Measurements from ENCODE around the gene FOXO1. TPM values are rescaled to one million over a fixed set of nuclear protein-coding genes. Genes with fewer than 3 reads are reported as not detected.

FOXO1 gene
- total RNA-seq, 1 donor from 2014 or later, result 7.6 TPM

GRCh38 chr13:40592035-40592434 is 74.4 kb downstream of the FOXO1 start:
- DNase-seq (ENCODE audit: low read depth) (no peak), FAIRE-seq (no peak)
- H3K36me3 ChIP-seq (ENCODE audit: control insufficient read depth, insufficient read depth, low read length), result no peaks in the 10 kb centered on the region
- H3K27me3 ChIP-seq (ENCODE audit: control insufficient read depth, insufficient read depth, low read length), result no peaks in the 10 kb centered on the region
- H3K4me3 ChIP-seq (ENCODE audit: low read depth, low read length), result no peak overlapping the region
- TF ChIP-seq, protein P1, sequence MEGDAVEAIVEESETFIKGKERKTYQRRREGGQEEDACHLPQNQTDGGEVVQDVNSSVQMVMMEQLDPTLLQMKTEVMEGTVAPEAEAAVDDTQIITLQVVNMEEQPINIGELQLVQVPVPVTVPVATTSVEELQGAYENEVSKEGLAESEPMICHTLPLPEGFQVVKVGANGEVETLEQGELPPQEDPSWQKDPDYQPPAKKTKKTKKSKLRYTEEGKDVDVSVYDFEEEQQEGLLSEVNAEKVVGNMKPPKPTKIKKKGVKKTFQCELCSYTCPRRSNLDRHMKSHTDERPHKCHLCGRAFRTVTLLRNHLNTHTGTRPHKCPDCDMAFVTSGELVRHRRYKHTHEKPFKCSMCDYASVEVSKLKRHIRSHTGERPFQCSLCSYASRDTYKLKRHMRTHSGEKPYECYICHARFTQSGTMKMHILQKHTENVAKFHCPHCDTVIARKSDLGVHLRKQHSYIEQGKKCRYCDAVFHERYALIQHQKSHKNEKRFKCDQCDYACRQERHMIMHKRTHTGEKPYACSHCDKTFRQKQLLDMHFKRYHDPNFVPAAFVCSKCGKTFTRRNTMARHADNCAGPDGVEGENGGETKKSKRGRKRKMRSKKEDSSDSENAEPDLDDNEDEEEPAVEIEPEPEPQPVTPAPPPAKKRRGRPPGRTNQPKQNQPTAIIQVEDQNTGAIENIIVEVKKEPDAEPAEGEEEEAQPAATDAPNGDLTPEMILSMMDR (IDR thresholded peaks at IDR 0.05; ENCODE audit: insufficient read depth, low read length, severe bottlenecking), result no peak

- no peak for FAIRE-seq
- TF ChIP-seq, protein P1 (IDR thresholded peaks at IDR 0.05; ENCODE audit: insufficient read depth, low read length, severe bottlenecking), result no peak
These were observed 75.3 kb downstream of the FOXO1 start for GRCh38 chr13:40591091-40591490.

DNA sequence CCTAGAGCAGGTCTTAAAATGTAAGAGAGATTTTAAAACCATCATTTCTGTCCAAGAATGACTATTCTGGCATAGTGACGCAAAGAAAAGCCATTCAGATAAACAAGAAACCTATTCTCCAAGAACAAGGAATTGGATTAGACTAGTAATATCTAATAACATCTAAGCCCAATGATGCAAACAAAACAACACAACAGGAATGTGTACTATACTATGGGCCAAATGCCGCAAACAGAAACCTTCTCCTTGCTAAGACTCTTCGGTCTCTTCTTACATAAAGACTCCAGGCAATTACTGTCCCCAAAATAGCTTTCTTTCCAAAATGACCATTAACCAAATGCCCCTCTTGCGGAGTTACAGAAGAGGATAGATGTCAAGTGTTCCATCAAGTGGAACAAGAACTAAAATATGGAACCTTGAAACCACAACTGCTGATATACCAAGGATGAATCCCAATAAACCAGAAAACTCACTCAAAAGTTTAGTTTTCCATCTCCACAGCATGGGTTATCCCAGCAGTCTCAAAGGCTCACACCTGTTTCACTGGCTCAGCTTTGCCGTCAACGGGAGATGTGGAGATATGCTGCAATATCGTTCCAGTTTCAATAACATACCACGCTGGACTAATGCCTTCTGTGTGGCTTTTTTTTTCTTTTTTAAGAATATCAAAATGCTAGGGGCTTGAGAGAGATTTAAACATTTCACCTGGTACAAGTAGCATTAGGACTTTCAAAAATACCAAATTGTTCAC is 76.2 kb downstream of the FOXO1 start:
- Histone ChIP-seq H3K4me3 (ENCODE audit: low read depth, low read length) (no peak overlapping the region), H3K27me3 (ENCODE audit: control insufficient read depth, insufficient read depth, low read length) (no peaks in the 10 kb centered on the region), H3K36me3 (ENCODE audit: control insufficient read depth, insufficient read depth, low read length) (no peaks in the 10 kb centered on the region)
- FAIRE-seq, result no peak
- DNase-seq (ENCODE audit: low read depth), result no peak
- TF ChIP-seq, protein P1 (IDR thresholded peaks at IDR 0.05; ENCODE audit: insufficient read depth, low read length, severe bottlenecking), result no peak

More at GRCh38 chr13:40591091-40591490, 75.3 kb downstream of the FOXO1 start:
- H3K36me3 ChIP-seq (ENCODE audit: control insufficient read depth, insufficient read depth, low read length), result no peaks in the 10 kb centered on the region
- H3K4me3 ChIP-seq (ENCODE audit: low read depth, low read length), result no peak overlapping the region
- H3K27me3 ChIP-seq (ENCODE audit: control insufficient read depth, insufficient read depth, low read length), result no peaks in the 10 kb centered on the region
- DNase-seq (ENCODE audit: low read depth), result peak; percentile 29

- FAIRE-seq (no peak), DNase-seq (ENCODE audit: low read depth) (peak; percentile 90)
- no peaks in the 10 kb centered on the region for H3K27me3 ChIP-seq (ENCODE audit: control insufficient read depth, insufficient read depth, low read length)
- TF ChIP-seq, protein P1 (IDR thresholded peaks at IDR 0.05; ENCODE audit: insufficient read depth, low read length, severe bottlenecking), result no peak
- no peaks in the 10 kb centered on the region for H3K36me3 ChIP-seq (ENCODE audit: control insufficient read depth, insufficient read depth, low read length)
- no peak overlapping the region for H3K4me3 ChIP-seq (ENCODE audit: low read depth, low read length)
These were observed 76.9 kb downstream of the FOXO1 start for GRCh38 chr13:40589285-40590109.

GRCh38 chr13:40588101-40588500 is 78.3 kb downstream of the FOXO1 start:
- no peak overlapping the region for H3K4me3 ChIP-seq (ENCODE audit: low read depth, low read length)
- DNase-seq (ENCODE audit: low read depth) (peak; percentile 65), FAIRE-seq (no peak)
- no peaks in the 10 kb centered on the region for H3K36me3 ChIP-seq (ENCODE audit: control insufficient read depth, insufficient read depth, low read length)
- no peaks in the 10 kb centered on the region for H3K27me3 ChIP-seq (ENCODE audit: control insufficient read depth, insufficient read depth, low read length)
- TF ChIP-seq, protein P1 (IDR thresholded peaks at IDR 0.05; ENCODE audit: insufficient read depth, low read length, severe bottlenecking), result no peak

Data from bronchial epithelial cell (primary cell).